PC-9 (cell line): ENCODE measurements around the gene KIR2DL1.
"Not testable (repeated sequence)": the region's sequence is repeated elsewhere in the genome, so short reads cannot be mapped to it uniquely, and the experiment has no call there.

Source experiments
- CTCF ChIP-seq: fragments of 200-600 bp; sonication (generic); conservative IDR thresholded peaks from 2 replicates; pipeline ENCODE4 v1.6.1; 2017; ENCODE audit warnings: mixed run types, antibody characterized with exemption, mild to moderate bottlenecking, moderate library complexity
- EZH2 ChIP-seq: fragments of 200-600 bp; sonication (generic); IDR thresholded peaks from 2 replicates; pipeline ENCODE4 v1.8.0; 2017; ENCODE audit warnings: antibody characterized with exemption, low read depth

- not testable (repeated sequence) for TF ChIP-seq CTCF, EZH2
Observed at GRCh38 chr19:54824416-54824815, 54.8 kb downstream of the KIR2DL1 start.
